DOHH2 (cell line): ENCODE measurements around the gene MLC1.

Experiments used
- H3F3A ChIP-seq: fragments of 200-600 bp; sonication (generic), shearing (Covaris generic); 2 replicates; pipeline ENCODE4 v1.6.0; 2016; ENCODE audit warnings: antibody characterized with exemption, mild to moderate bottlenecking; ENCODE audit not compliant: control insufficient read depth, insufficient read depth
- H3K27ac ChIP-seq: fragments of 200-600 bp; sonication (generic); 2 replicates; pipeline ENCODE4 v1.5.1; 2014; ENCODE audit warnings: low read depth, mild to moderate bottlenecking, low read length, moderate library complexity
- H3K27me3 ChIP-seq: fragments of 200-600 bp; sonication (generic); 2 replicates; pipeline ENCODE4 v1.6.1; 2014; ENCODE audit warnings: mild to moderate bottlenecking, low read length, mixed read lengths; ENCODE audit not compliant: control insufficient read depth
- H3K36me3 ChIP-seq: fragments of 200-600 bp; sonication (generic); 2 replicates; pipeline ENCODE4 v1.6.1; 2014; ENCODE audit warnings: mild to moderate bottlenecking, low read length, moderate library complexity, mixed read lengths; ENCODE audit not compliant: control insufficient read depth
- H3K4me1 ChIP-seq: fragments of 200-600 bp; sonication (generic); 2 replicates; pipeline ENCODE4 v1.6.1; 2014; ENCODE audit warnings: mild to moderate bottlenecking, low read length, mixed read lengths; ENCODE audit not compliant: control insufficient read depth
- H3K4me2 ChIP-seq: fragments of 200-600 bp; sonication (generic); 2 replicates; pipeline ENCODE4 v1.6.0; 2014; ENCODE audit warnings: mild to moderate bottlenecking, low read length, moderate library complexity
- H3K4me3 ChIP-seq: fragments of 200-600 bp; sonication (generic); 2 replicates; pipeline ENCODE4 v1.5.1; 2014; ENCODE audit warnings: mild to moderate bottlenecking, low read length, mixed read lengths
- H3K79me2 ChIP-seq: fragments of 200-600 bp; sonication (generic); 2 replicates; pipeline ENCODE4 v1.6.1; 2014; ENCODE audit warnings: mild to moderate bottlenecking, low read length, mixed read lengths; ENCODE audit not compliant: control insufficient read depth
- H3K9me2 ChIP-seq: fragments of 200-600 bp; sonication (generic); replicated peaks from 2 replicates; pipeline ENCODE4 v1.6.1; 2014; ENCODE audit warnings: mild to moderate bottlenecking, low read length, mixed read lengths; ENCODE audit not compliant: control insufficient read depth
- H3K9me3 ChIP-seq: fragments of 200-600 bp; sonication (generic); 2 replicates; pipeline ENCODE4 v1.6.1; 2014; ENCODE audit warnings: antibody characterized with exemption, low read length, mixed read lengths; ENCODE audit not compliant: control insufficient read depth, insufficient read depth
- H4K20me1 ChIP-seq: fragments of 200-600 bp; sonication (generic); 2 replicates; pipeline ENCODE4 v1.6.0; 2014; ENCODE audit warnings: low read depth, mild to moderate bottlenecking, antibody characterized with exemption, low read length, moderate library complexity; ENCODE audit not compliant: control insufficient read depth, insufficient read depth
- EZH2phosphoT487 ChIP-seq: fragments of 200-600 bp; sonication (generic); IDR thresholded peaks from 2 replicates; pipeline ENCODE4 v1.6.1; 2017; ENCODE audit warnings: borderline replicate concordance, mild to moderate bottlenecking, antibody characterized with exemption, low read length, moderate library complexity, mixed read lengths
- TF ChIP-seq, protein P1 (sequence below): fragments of 200-600 bp; sonication (generic); IDR thresholded peaks from one replicate; pipeline ENCODE4 v1.5.1; 2014; ENCODE audit warnings: antibody characterized with exemption, mild to moderate bottlenecking, low read depth, low read length; ENCODE audit not compliant: poor library complexity, severe bottlenecking

Gene MLC1

DNA sequence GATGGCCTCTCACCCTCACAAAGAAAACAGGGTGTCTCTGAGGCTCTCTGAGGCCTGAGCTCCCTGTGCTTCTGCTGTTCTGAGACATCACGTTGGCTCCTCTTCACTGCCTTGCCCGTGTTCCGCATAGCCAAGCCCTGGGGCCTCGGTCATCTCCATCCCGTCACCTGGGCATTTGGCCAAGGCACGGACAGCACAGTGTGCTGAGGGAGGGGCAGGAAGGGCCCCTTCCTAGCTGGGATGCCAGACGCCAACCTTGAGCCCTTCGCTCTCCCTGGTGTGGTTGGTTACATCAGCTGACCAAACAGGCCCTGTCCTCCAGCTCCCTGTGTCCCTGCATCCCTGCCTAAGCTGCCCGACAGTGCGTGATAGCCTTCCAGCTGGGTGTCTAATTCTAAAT, 30.5 kb upstream of the MLC1 start:
- Histone ChIP-seq H3K27ac (no peak overlapping the region), H3K36me3 (no peaks in the 10 kb centered on the region), H3K4me1 (peaks cover 20% of the 10 kb centered on the region), H4K20me1 (no peaks in the 10 kb centered on the region), H3K27me3 (peaks cover 38% of the 10 kb centered on the region), H3K79me2 (no peaks in the 10 kb centered on the region), H3K4me3 (no peak overlapping the region), H3K9me3 (no peaks in the 10 kb centered on the region), H3K4me2 (no peak overlapping the region), H3K9me2 (no peaks in the 10 kb centered on the region), H3F3A (no peaks in the 10 kb centered on the region)
- TF ChIP-seq, protein P1, sequence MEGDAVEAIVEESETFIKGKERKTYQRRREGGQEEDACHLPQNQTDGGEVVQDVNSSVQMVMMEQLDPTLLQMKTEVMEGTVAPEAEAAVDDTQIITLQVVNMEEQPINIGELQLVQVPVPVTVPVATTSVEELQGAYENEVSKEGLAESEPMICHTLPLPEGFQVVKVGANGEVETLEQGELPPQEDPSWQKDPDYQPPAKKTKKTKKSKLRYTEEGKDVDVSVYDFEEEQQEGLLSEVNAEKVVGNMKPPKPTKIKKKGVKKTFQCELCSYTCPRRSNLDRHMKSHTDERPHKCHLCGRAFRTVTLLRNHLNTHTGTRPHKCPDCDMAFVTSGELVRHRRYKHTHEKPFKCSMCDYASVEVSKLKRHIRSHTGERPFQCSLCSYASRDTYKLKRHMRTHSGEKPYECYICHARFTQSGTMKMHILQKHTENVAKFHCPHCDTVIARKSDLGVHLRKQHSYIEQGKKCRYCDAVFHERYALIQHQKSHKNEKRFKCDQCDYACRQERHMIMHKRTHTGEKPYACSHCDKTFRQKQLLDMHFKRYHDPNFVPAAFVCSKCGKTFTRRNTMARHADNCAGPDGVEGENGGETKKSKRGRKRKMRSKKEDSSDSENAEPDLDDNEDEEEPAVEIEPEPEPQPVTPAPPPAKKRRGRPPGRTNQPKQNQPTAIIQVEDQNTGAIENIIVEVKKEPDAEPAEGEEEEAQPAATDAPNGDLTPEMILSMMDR = no peak
- TF ChIP-seq EZH2phosphoT487 = no peak

GRCh38 chr22:50114221-50115021, 29.2 kb upstream of the MLC1 start:
- Histone ChIP-seq H3K4me3 (no peak overlapping the region), H3K9me3 (no peaks in the 10 kb centered on the region), H3K9me2 (no peaks in the 10 kb centered on the region), H3K79me2 (no peaks in the 10 kb centered on the region), H3K4me1 (peaks cover 20% of the 10 kb centered on the region), H4K20me1 (no peaks in the 10 kb centered on the region), H3K36me3 (no peaks in the 10 kb centered on the region), H3F3A (no peaks in the 10 kb centered on the region), H3K27me3 (peaks cover 28% of the 10 kb centered on the region), H3K27ac (no peak overlapping the region), H3K4me2 (no peak overlapping the region)
- TF ChIP-seq, protein P1 = no peak
- TF ChIP-seq EZH2phosphoT487 = no peak

GRCh38 chr22:50112151-50113118, 27.2 kb upstream of the MLC1 start:
- Histone ChIP-seq H3K4me2 (no peak overlapping the region), H3K27ac (no peak overlapping the region), H3K36me3 (no peaks in the 10 kb centered on the region), H3K4me1 (peaks cover 14% of the 10 kb centered on the region), H3K9me3 (no peaks in the 10 kb centered on the region), H3K27me3 (peaks cover 12% of the 10 kb centered on the region), H3K9me2 (no peaks in the 10 kb centered on the region), H3K79me2 (no peaks in the 10 kb centered on the region), H3F3A (no peaks in the 10 kb centered on the region), H4K20me1 (no peaks in the 10 kb centered on the region), H3K4me3 (no peak overlapping the region)
- TF ChIP-seq, protein P1 = no peak
- no peak for TF ChIP-seq EZH2phosphoT487
